Measurements from ENCODE around the gene THAP10.
"Not testable (repeated sequence)": the region's sequence is repeated elsewhere in the genome, so short reads cannot be mapped to it uniquely, and the experiment has no call there.

Gene THAP10

GRCh38 chr15:70892002-70892911 lies at the start of gene THAP10, which contains the start of gene LRRC49:
THAP10 (minus strand) TSS chr15:70892433; CDS start chr15:70892272, 161 bp downstream.
LRRC49 (plus strand) TSS chr15:70892826; CDS start chr15:70892895, 69 bp downstream.
- DNase-seq = peak; percentile 92

GRCh38 chr15:70936326-70936725 lies 44.1 kb upstream of the THAP10 start:
- no peak for DNase-seq

- DNase-seq = no peak
These were observed 43.4 kb upstream of the THAP10 start for GRCh38 chr15:70935631-70936030.

GRCh38 chr15:70933411-70933810 lies 41.2 kb upstream of the THAP10 start:
- no peak for DNase-seq

- no peak for DNase-seq
These were observed 40.2 kb upstream of the THAP10 start for GRCh38 chr15:70932397-70932796.

GRCh38 chr15:70931821-70932220 lies 39.6 kb upstream of the THAP10 start:
- DNase-seq = no peak

- not testable (repeated sequence) for DNase-seq
These were observed 34.7 kb upstream of the THAP10 start for GRCh38 chr15:70926914-70927313.

GRCh38 chr15:70923311-70924080 lies 31.3 kb upstream of the THAP10 start:
- DNase-seq = no peak

- no peak for DNase-seq
These were observed 29.9 kb upstream of the THAP10 start for GRCh38 chr15:70922119-70922518.

- DNase-seq = no peak
These were observed 28.9 kb upstream of the THAP10 start for GRCh38 chr15:70920981-70921696.

- DNase-seq = no peak
These were observed 25.7 kb upstream of the THAP10 start for GRCh38 chr15:70917955-70918354.

- no peak for DNase-seq
These were observed 24.3 kb upstream of the THAP10 start for GRCh38 chr15:70916531-70916930.

GRCh38 chr15:70912187-70912586 lies 20.0 kb upstream of the THAP10 start:
- no peak for DNase-seq

GRCh38 chr15:70910958-70911357 lies 18.7 kb upstream of the THAP10 start:
- no peak for DNase-seq

- DNase-seq = no peak
These were observed 15.7 kb upstream of the THAP10 start for GRCh38 chr15:70907784-70908471.

GRCh38 chr15:70906842-70907241 lies 14.6 kb upstream of the THAP10 start:
- no peak for DNase-seq

GRCh38 chr15:70902107-70902506 lies 9.9 kb upstream of the THAP10 start:
- no peak for DNase-seq

- no peak for DNase-seq
These were observed 803 bp upstream of the THAP10 start for GRCh38 chr15:70892912-70893560.

- no peak for DNase-seq
These were observed 9.9 kb downstream of the THAP10 start for GRCh38 chr15:70882361-70882760.

- DNase-seq = no peak
These were observed 11.5 kb downstream of the THAP10 start for GRCh38 chr15:70880781-70881180.

- DNase-seq = no peak
These were observed 12.8 kb downstream of the THAP10 start for GRCh38 chr15:70879401-70879800.

- DNase-seq = no peak
These were observed 15.6 kb downstream of the THAP10 start for GRCh38 chr15:70876683-70877082.

All from T1000 (cell line).